Breast epithelium (tissue), 3 donors: ENCODE results near the gene TBC1D30.

ENCODE experiments used
- POLR2A ChIP-seq: fragments of 450-650 bp; IDR thresholded peaks from one replicate; pipeline ENCODE4 v1.6.1; 2016; ENCODE audit warnings: antibody characterized with exemption, mild to moderate bottlenecking, moderate library complexity
- TF ChIP-seq, protein P1 (sequence below), 3 donors: fragments of 450-650 bp; IDR thresholded peaks; one replicate each; pipeline ENCODE4 v1.5.1; 2016 to 2017; ENCODE audit warnings: antibody characterized with exemption in 3 of 3, mild to moderate bottlenecking in 3 of 3, moderate library complexity in 3 of 3

DNA sequence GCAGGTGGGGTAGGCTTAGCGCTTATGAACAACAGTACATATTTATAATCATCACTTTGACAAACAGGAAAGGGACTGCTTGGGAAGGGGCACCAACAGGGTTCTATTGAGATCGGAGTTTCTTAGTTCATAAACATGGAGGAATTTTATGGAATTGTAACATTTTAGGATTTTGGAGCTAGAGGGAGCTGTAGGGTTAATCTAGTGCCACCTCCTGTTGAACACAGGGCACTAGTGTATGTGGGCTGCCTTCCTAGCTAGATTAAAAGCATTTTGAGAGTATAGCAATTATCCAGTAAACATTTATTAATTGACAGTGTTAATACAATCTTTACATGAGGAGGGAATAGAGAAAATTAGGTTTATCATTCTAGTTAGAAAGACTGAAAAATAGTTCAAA is 23.1 kb upstream of the TBC1D30 start:
- no peak for TF ChIP-seq POLR2A
- TF ChIP-seq, protein P1, sequence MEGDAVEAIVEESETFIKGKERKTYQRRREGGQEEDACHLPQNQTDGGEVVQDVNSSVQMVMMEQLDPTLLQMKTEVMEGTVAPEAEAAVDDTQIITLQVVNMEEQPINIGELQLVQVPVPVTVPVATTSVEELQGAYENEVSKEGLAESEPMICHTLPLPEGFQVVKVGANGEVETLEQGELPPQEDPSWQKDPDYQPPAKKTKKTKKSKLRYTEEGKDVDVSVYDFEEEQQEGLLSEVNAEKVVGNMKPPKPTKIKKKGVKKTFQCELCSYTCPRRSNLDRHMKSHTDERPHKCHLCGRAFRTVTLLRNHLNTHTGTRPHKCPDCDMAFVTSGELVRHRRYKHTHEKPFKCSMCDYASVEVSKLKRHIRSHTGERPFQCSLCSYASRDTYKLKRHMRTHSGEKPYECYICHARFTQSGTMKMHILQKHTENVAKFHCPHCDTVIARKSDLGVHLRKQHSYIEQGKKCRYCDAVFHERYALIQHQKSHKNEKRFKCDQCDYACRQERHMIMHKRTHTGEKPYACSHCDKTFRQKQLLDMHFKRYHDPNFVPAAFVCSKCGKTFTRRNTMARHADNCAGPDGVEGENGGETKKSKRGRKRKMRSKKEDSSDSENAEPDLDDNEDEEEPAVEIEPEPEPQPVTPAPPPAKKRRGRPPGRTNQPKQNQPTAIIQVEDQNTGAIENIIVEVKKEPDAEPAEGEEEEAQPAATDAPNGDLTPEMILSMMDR (IDR thresholded peaks at IDR 0.05): no peak
